ENCODE measurements around the gene ACACA. TPM values are rescaled to one million over a fixed set of nuclear protein-coding genes. Genes with fewer than 3 reads are reported as not detected.

Gene ACACA
- total and polyA plus RNA-seq, 2 donors (not counting 1 experiment from before 2014, with no cell fraction given), result 45.2 to 123 TPM

- no peaks in the 10 kb centered on the region for H4K20me1 ChIP-seq (ENCODE audit: control insufficient read depth, extremely low read depth, insufficient read depth, low read length)
- peak in 1 of 2 donors; percentile 40 for DNase-seq (ENCODE audit: low read depth in 2 of 2)
- H3K79me2 ChIP-seq (ENCODE audit: control insufficient read depth, insufficient read depth, low read length), result no peaks in the 10 kb centered on the region
- H3K4me2 ChIP-seq (ENCODE audit: extremely low read depth, insufficient read depth, low read length), result no peak overlapping the region
- H3K27me3 ChIP-seq (ENCODE audit: control insufficient read depth, insufficient read depth, low read length), result no peaks in the 10 kb centered on the region
- no peak overlapping the region for H2AFZ ChIP-seq (ENCODE audit: low read length)
- H3K4me1 ChIP-seq (ENCODE audit: control insufficient read depth, extremely low read depth, insufficient read depth, low read length), result no peaks in the 10 kb centered on the region
- H3K9me3 ChIP-seq (ENCODE audit: control insufficient read depth, insufficient read depth, low read depth, low read length), result no peaks in the 10 kb centered on the region
- no peak overlapping the region for H3K9ac ChIP-seq (ENCODE audit: insufficient read depth, low read length)
- H3K27ac ChIP-seq (ENCODE audit: insufficient read depth, low read length), result no peak overlapping the region
- H3K36me3 ChIP-seq (ENCODE audit: control insufficient read depth, insufficient read depth, low read length), result peaks cover 5% of the 10 kb centered on the region
- TF ChIP-seq EZH2 (IDR thresholded peaks at IDR 0.05; ENCODE audit: low read length, missing control alignments) (no peak), CTCF (conservative IDR thresholded peaks at IDR 0.05 in 1 of 2, IDR thresholded peaks at IDR 0.05 in 1 of 2; ENCODE audit: low read depth in 1 of 2, low read length in 2 of 2) (no peak)
- no peak overlapping the region for H3K4me3 ChIP-seq (replicated peaks in 1 of 4; ENCODE audit: control extremely low read depth in 1 of 4, insufficient read depth in 1 of 4, low read depth in 3 of 4, low read length in 4 of 4)
Observed at GRCh38 chr17:37123941-37124820, 282.5 kb downstream of the ACACA start.

GRCh38 chr17:37123386-37123785 is 283.2 kb downstream of the ACACA start:
- no peak overlapping the region for H3K4me2 ChIP-seq (ENCODE audit: extremely low read depth, insufficient read depth, low read length)
- H3K4me1 ChIP-seq (ENCODE audit: control insufficient read depth, extremely low read depth, insufficient read depth, low read length), result no peaks in the 10 kb centered on the region
- TF ChIP-seq CTCF (conservative IDR thresholded peaks at IDR 0.05 in 1 of 2, IDR thresholded peaks at IDR 0.05 in 1 of 2; ENCODE audit: low read depth in 1 of 2, low read length in 2 of 2), result no peak
- no peak for TF ChIP-seq EZH2 (IDR thresholded peaks at IDR 0.05; ENCODE audit: low read length, missing control alignments)
- no peaks in the 10 kb centered on the region for H3K9me3 ChIP-seq (ENCODE audit: control insufficient read depth, insufficient read depth, low read depth, low read length)
- H2AFZ ChIP-seq (ENCODE audit: low read length), result no peak overlapping the region
- DNase-seq (ENCODE audit: low read depth in 2 of 2), result no peak
- H3K9ac ChIP-seq (ENCODE audit: insufficient read depth, low read length), result no peak overlapping the region
- H4K20me1 ChIP-seq (ENCODE audit: control insufficient read depth, extremely low read depth, insufficient read depth, low read length), result no peaks in the 10 kb centered on the region
- H3K79me2 ChIP-seq (ENCODE audit: control insufficient read depth, insufficient read depth, low read length), result no peaks in the 10 kb centered on the region
- H3K27me3 ChIP-seq (ENCODE audit: control insufficient read depth, insufficient read depth, low read length), result no peaks in the 10 kb centered on the region
- no peak overlapping the region for H3K4me3 ChIP-seq (replicated peaks in 1 of 4; ENCODE audit: control extremely low read depth in 1 of 4, insufficient read depth in 1 of 4, low read depth in 3 of 4, low read length in 4 of 4)
- no peak overlapping the region for H3K27ac ChIP-seq (ENCODE audit: insufficient read depth, low read length)
- peaks cover 4% of the 10 kb centered on the region for H3K36me3 ChIP-seq (ENCODE audit: control insufficient read depth, insufficient read depth, low read length)

GRCh38 chr17:37121616-37122015 is 285.0 kb downstream of the ACACA start:
- Histone ChIP-seq H3K27me3 (ENCODE audit: control insufficient read depth, insufficient read depth, low read length) (no peaks in the 10 kb centered on the region), H3K4me3 (replicated peaks in 1 of 4; ENCODE audit: control extremely low read depth in 1 of 4, insufficient read depth in 1 of 4, low read depth in 3 of 4, low read length in 4 of 4) (no peak overlapping the region), H3K9ac (ENCODE audit: insufficient read depth, low read length) (no peak overlapping the region), H3K4me1 (ENCODE audit: control insufficient read depth, extremely low read depth, insufficient read depth, low read length) (no peaks in the 10 kb centered on the region), H3K36me3 (ENCODE audit: control insufficient read depth, insufficient read depth, low read length) (peaks cover 4% of the 10 kb centered on the region), H3K79me2 (ENCODE audit: control insufficient read depth, insufficient read depth, low read length) (no peaks in the 10 kb centered on the region), H2AFZ (ENCODE audit: low read length) (no peak overlapping the region), H3K27ac (ENCODE audit: insufficient read depth, low read length) (no peak overlapping the region), H3K4me2 (ENCODE audit: extremely low read depth, insufficient read depth, low read length) (no peak overlapping the region), H3K9me3 (ENCODE audit: control insufficient read depth, insufficient read depth, low read depth, low read length) (no peaks in the 10 kb centered on the region), H4K20me1 (ENCODE audit: control insufficient read depth, extremely low read depth, insufficient read depth, low read length) (no peaks in the 10 kb centered on the region)
- DNase-seq (ENCODE audit: low read depth in 2 of 2), result no peak
- TF ChIP-seq CTCF (conservative IDR thresholded peaks at IDR 0.05 in 1 of 2, IDR thresholded peaks at IDR 0.05 in 1 of 2; ENCODE audit: low read depth in 1 of 2, low read length in 2 of 2) (no peak), EZH2 (IDR thresholded peaks at IDR 0.05; ENCODE audit: low read length, missing control alignments) (no peak)

Data from fibroblast of lung (primary cell).